Memory B cell (primary cell): ENCODE measurements around the gene GPR32.
"Not testable (repeated sequence)": the region's sequence is repeated elsewhere in the genome, so short reads cannot be mapped to it uniquely, and the experiment has no call there.

Experiments used
- ATAC-seq: fragments of 150-1000 bp; cut with Tn5 transposase; 2 replicates; pipeline ENCODE4 v1.10.0; 2021; ENCODE audit warnings: low read depth, mild to moderate bottlenecking, moderate library complexity
- DNase-seq, 2 donors: peaks; one replicate each; pipeline ENCODE4 v3.0.0; 2022; ENCODE audit warnings: low spot score in 2 of 2
- H3K27ac Mint-ChIP-seq: one replicate; pipeline ENCODE4 v1.8.0; 2022; ENCODE audit warnings: mild to moderate bottlenecking, moderate library complexity, mixed read lengths
- H3K27me3 Mint-ChIP-seq: one replicate; pipeline ENCODE4 v1.8.0; 2022; ENCODE audit warnings: mixed read lengths
- H3K36me3 Mint-ChIP-seq: one replicate; pipeline ENCODE4 v1.8.0; 2022; ENCODE audit warnings: mild to moderate bottlenecking, mixed read lengths
- H3K4me1 Mint-ChIP-seq: one replicate; pipeline ENCODE4 v1.8.0; 2022; ENCODE audit warnings: mixed read lengths
- H3K4me3 Mint-ChIP-seq: one replicate; pipeline ENCODE4 v1.8.0; 2022; ENCODE audit warnings: mild to moderate bottlenecking, moderate library complexity, mixed read lengths
- H3K9me3 Mint-ChIP-seq: one replicate; pipeline ENCODE4 v1.8.0; 2022; ENCODE audit warnings: mixed read lengths

The GPR32 gene

GRCh38 chr19:50763521-50763920 lies 6.7 kb upstream of the GPR32 start:
- not testable (repeated sequence) for H3K27ac Mint-ChIP-seq, H3K4me3 Mint-ChIP-seq, H3K27me3 Mint-ChIP-seq, DNase-seq, H3K4me1 Mint-ChIP-seq, H3K9me3 Mint-ChIP-seq, H3K36me3 Mint-ChIP-seq, ATAC-seq

DNA sequence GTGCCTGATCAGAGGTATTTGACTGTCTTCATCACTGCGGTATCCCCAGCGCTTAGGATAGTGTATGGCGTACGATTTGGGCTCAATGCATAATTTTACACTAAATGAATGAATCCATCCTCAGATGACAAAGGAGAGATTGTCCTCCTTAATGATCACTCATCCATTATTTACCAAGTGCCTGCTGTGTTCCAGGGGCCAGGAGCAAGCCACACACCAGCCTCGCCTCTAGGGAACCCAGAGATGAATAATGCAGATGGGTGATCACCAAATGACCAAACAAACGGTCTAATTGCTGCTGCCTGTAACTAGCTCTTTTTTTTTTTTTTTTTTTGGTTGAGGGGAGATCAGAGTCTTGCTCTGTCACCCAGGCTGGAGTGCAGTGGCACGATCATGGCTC lies 5.9 kb upstream of the GPR32 start:
- H3K9me3 Mint-ChIP-seq: no peaks in the 10 kb centered on the region
- no peak overlapping the region for H3K27ac Mint-ChIP-seq
- H3K4me3 Mint-ChIP-seq: no peak overlapping the region
- H3K36me3 Mint-ChIP-seq: peaks cover 2% of the 10 kb centered on the region
- ATAC-seq (no peak), DNase-seq (no peak)
- H3K4me1 Mint-ChIP-seq: no peaks in the 10 kb centered on the region
- H3K27me3 Mint-ChIP-seq: peaks cover 6% of the 10 kb centered on the region

GRCh38 chr19:50766746-50767145 lies 3.5 kb upstream of the GPR32 start:
- H3K27me3 Mint-ChIP-seq: peaks cover 11% of the 10 kb centered on the region
- not testable (repeated sequence) for H3K27ac Mint-ChIP-seq, H3K4me3 Mint-ChIP-seq, ATAC-seq, H3K9me3 Mint-ChIP-seq, H3K36me3 Mint-ChIP-seq, DNase-seq, H3K4me1 Mint-ChIP-seq

DNA sequence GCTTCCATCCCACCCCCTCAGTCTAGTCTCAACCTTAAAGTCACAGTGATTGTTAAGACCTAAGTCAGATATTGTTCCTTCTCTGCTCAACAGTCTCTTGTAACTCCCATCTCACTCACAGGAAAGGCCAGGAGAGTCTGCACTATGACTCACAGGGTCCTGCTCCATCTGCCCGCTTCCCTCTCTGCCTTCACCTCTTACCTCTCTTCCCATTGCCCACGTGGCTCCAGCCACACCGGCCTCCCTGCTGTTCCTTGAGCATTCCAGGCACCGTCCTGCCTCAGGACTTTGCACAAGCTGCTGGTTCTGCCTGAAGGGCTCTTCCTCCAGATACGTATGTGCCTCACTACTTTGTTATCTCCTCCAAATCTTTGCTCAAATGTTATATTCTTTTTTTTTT lies 3.0 kb upstream of the GPR32 start:
- not testable (repeated sequence) for H3K4me1 Mint-ChIP-seq, H3K36me3 Mint-ChIP-seq, ATAC-seq, H3K4me3 Mint-ChIP-seq, H3K9me3 Mint-ChIP-seq, H3K27ac Mint-ChIP-seq, DNase-seq
- H3K27me3 Mint-ChIP-seq: peaks cover 11% of the 10 kb centered on the region

DNA sequence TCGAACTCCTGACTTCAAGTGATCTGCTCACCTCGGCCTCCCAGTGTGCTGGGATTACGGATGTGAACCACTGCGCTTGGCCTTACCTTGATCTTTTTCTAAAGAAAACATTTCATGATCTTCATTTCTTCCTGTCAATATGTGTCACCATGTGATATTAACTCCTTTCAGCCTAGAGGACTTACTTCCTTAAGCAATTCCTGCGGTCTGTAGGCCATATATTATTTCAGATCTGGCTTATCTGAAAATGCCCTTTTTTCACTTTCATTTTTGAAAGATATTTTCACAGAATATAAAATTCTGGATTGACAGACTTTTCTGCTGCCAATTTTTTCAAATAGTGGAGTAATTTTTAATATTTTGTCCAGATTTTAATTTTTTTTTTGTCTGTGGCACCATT lies 2.0 kb upstream of the GPR32 start:
- no peaks in the 10 kb centered on the region for H3K9me3 Mint-ChIP-seq
- no peak overlapping the region for H3K27ac Mint-ChIP-seq
- peaks cover 11% of the 10 kb centered on the region for H3K27me3 Mint-ChIP-seq
- no peaks in the 10 kb centered on the region for H3K4me1 Mint-ChIP-seq
- ATAC-seq: no peak
- no peak for DNase-seq
- no peaks in the 10 kb centered on the region for H3K36me3 Mint-ChIP-seq
- H3K4me3 Mint-ChIP-seq: no peak overlapping the region

GRCh38 chr19:50770888-50771287 lies 624 bp downstream of the GPR32 start:
- no peak for DNase-seq
- no peak overlapping the region for H3K4me3 Mint-ChIP-seq
- no peaks in the 10 kb centered on the region for H3K4me1 Mint-ChIP-seq
- no peak overlapping the region for H3K27ac Mint-ChIP-seq
- peaks cover 11% of the 10 kb centered on the region for H3K27me3 Mint-ChIP-seq
- no peaks in the 10 kb centered on the region for H3K9me3 Mint-ChIP-seq
- no peaks in the 10 kb centered on the region for H3K36me3 Mint-ChIP-seq
- ATAC-seq: no peak

- Mint-ChIP-seq H3K4me1 (no peaks in the 10 kb centered on the region), H3K9me3 (peaks cover 3% of the 10 kb centered on the region), H3K27ac (no peak overlapping the region), H3K36me3 (no peaks in the 10 kb centered on the region), H3K27me3 (peaks cover 9% of the 10 kb centered on the region), H3K4me3 (no peak overlapping the region)
- ATAC-seq (no peak), DNase-seq (no peak)
Measured at GRCh38 chr19:50772476-50772875, 2.2 kb downstream of the GPR32 start.

DNA sequence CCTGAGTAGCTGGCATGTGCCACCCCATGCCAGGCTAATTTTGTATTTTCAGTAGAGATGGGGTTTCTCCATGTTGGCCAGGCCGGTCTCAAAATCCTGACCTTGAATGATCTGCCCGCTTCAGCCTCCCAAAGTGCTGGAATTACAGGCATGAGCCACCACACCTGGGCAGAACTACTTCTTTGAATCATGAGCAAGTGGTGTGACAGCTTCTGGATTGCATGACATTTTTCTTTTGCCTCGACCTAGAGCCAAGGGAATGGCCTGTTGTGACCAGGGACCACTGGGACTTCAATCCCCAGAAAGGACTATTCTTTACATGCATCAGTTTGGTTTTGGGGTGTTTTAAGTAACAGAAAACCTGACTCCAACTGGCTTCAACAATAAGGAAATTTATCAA lies 2.6 kb downstream of the GPR32 start:
- not testable (repeated sequence) for H3K27me3 Mint-ChIP-seq, H3K9me3 Mint-ChIP-seq, H3K27ac Mint-ChIP-seq, H3K4me1 Mint-ChIP-seq, H3K4me3 Mint-ChIP-seq, ATAC-seq, H3K36me3 Mint-ChIP-seq, DNase-seq

GRCh38 chr19:50773454-50773853 lies 3.2 kb downstream of the GPR32 start:
- not testable (repeated sequence) for DNase-seq, H3K36me3 Mint-ChIP-seq, H3K4me1 Mint-ChIP-seq, H3K9me3 Mint-ChIP-seq, ATAC-seq, H3K27ac Mint-ChIP-seq, H3K4me3 Mint-ChIP-seq
- peaks cover 11% of the 10 kb centered on the region for H3K27me3 Mint-ChIP-seq

GRCh38 chr19:50776131-50776530 lies 5.9 kb downstream of the GPR32 start:
- peaks cover 21% of the 10 kb centered on the region for H3K27me3 Mint-ChIP-seq
- DNase-seq (no peak), ATAC-seq (no peak)
- H3K9me3 Mint-ChIP-seq: peaks cover 4% of the 10 kb centered on the region
- H3K27ac Mint-ChIP-seq: no peak overlapping the region
- no peaks in the 10 kb centered on the region for H3K36me3 Mint-ChIP-seq
- no peaks in the 10 kb centered on the region for H3K4me1 Mint-ChIP-seq
- no peak overlapping the region for H3K4me3 Mint-ChIP-seq

- DNase-seq (no peak), ATAC-seq (no peak)
- Mint-ChIP-seq H3K4me3 (no peak overlapping the region), H3K4me1 (no peaks in the 10 kb centered on the region), H3K27me3 (peaks cover 24% of the 10 kb centered on the region), H3K36me3 (no peaks in the 10 kb centered on the region), H3K9me3 (peaks cover 4% of the 10 kb centered on the region), H3K27ac (no peak overlapping the region)
Measured at GRCh38 chr19:50777261-50777660, 7.0 kb downstream of the GPR32 start.

GRCh38 chr19:50777830-50778303 lies 7.6 kb downstream of the GPR32 start:
- no peak overlapping the region for H3K4me3 Mint-ChIP-seq
- peaks cover 29% of the 10 kb centered on the region for H3K27me3 Mint-ChIP-seq
- H3K27ac Mint-ChIP-seq: no peak overlapping the region
- peaks cover 3% of the 10 kb centered on the region for H3K4me1 Mint-ChIP-seq
- ATAC-seq (no peak), DNase-seq (no peak)
- H3K36me3 Mint-ChIP-seq: no peaks in the 10 kb centered on the region
- peaks cover 4% of the 10 kb centered on the region for H3K9me3 Mint-ChIP-seq

GRCh38 chr19:50778906-50779430 lies 8.7 kb downstream of the GPR32 start:
- ATAC-seq (no peak), DNase-seq (no peak)
- peaks cover 29% of the 10 kb centered on the region for H3K27me3 Mint-ChIP-seq
- H3K4me1 Mint-ChIP-seq: peaks cover 3% of the 10 kb centered on the region
- no peak overlapping the region for H3K4me3 Mint-ChIP-seq
- H3K27ac Mint-ChIP-seq: no peak overlapping the region
- H3K9me3 Mint-ChIP-seq: peaks cover 4% of the 10 kb centered on the region
- no peaks in the 10 kb centered on the region for H3K36me3 Mint-ChIP-seq

GRCh38 chr19:50779504-50780457 lies 9.5 kb downstream of the GPR32 start:
- H3K4me3 Mint-ChIP-seq: no peak overlapping the region
- no peaks in the 10 kb centered on the region for H3K36me3 Mint-ChIP-seq
- no peak for ATAC-seq

More at GRCh38 chr19:50779504-50780457, 9.5 kb downstream of the GPR32 start:
- Mint-ChIP-seq H3K27me3 (peaks cover 29% of the 10 kb centered on the region), H3K4me1 (peaks cover 3% of the 10 kb centered on the region), H3K27ac (no peak overlapping the region), H3K9me3 (peaks cover 4% of the 10 kb centered on the region)
- DNase-seq: no peak
